ENCODE results near the gene VEZT.

- no peak for TF ChIP-seq CTCF (IDR thresholded peaks at IDR 0.05 in 2 of 3, conservative IDR thresholded peaks at IDR 0.05 in 1 of 3; ENCODE audit: borderline replicate concordance in 1 of 3, insufficient read depth in 1 of 3, low read depth in 2 of 3, low read length in 2 of 3)
- no peak for TF ChIP-seq EZH2 (IDR thresholded peaks at IDR 0.05)
- TF ChIP-seq ATF3 (IDR thresholded peaks at IDR 0.05), result no peak
- TF ChIP-seq ELF1 (IDR thresholded peaks at IDR 0.05; ENCODE audit: borderline replicate concordance, low read depth), result no peak
- no peak for TF ChIP-seq EZH2phosphoT487 (IDR thresholded peaks at IDR 0.05; ENCODE audit: borderline replicate concordance)
- TF ChIP-seq MAX (IDR thresholded peaks at IDR 0.05), result no peak
- TF ChIP-seq CBX3 (IDR thresholded peaks at IDR 0.05; ENCODE audit: low read depth), result no peak
- no peak for TF ChIP-seq SP1 (IDR thresholded peaks at IDR 0.05; ENCODE audit: low read depth)
- no peak for TF ChIP-seq ZNF274 (IDR thresholded peaks at IDR 0.05; ENCODE audit: low read depth, low read length)
- no peak for TF ChIP-seq POLR2A (IDR thresholded peaks at IDR 0.05; ENCODE audit: borderline replicate concordance, extremely low read depth, insufficient read depth, insufficient read length)
These were observed 126.0 kb downstream of the VEZT start for GRCh38 chr12:95343461-95344230.

Measured in HCT116 (cell line).